Raji (cell line): ENCODE data around the gene RBP5.

Experiments
- POLR2A ChIP-seq: IDR thresholded peaks from 2 replicates; pipeline ENCODE4 v1.6.1; 2011; ENCODE audit warnings: low read depth, low read length, control low read depth; ENCODE audit not compliant: insufficient read depth

RBP5 gene

DNA sequence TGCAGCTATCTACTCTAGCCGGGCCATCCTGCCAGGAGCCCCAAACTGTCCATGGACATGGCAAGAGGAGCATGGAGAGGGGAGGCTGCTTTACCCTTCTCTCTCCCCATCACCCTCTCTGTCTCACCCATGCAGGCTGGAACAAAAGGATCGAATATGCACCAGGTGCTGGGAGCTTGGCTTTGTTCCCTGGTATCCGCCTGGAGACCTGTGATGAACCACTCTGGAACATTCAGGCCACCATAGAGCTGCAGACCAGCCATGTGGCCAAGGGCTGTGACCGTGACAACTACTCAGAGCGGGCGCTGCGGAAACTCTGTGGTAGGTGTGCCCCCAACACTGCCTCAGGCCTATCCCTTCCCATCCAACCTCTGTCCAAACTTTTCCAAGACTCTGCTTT lies 7.4 kb upstream of the RBP5 start:
- TF ChIP-seq POLR2A, result no peak

GRCh38 chr12:7134396-7135166 lies 5.9 kb upstream of the RBP5 start:
- TF ChIP-seq POLR2A, result no peak

GRCh38 chr12:7131502-7131866 lies 2.8 kb upstream of the RBP5 start:
- no peak for TF ChIP-seq POLR2A

DNA sequence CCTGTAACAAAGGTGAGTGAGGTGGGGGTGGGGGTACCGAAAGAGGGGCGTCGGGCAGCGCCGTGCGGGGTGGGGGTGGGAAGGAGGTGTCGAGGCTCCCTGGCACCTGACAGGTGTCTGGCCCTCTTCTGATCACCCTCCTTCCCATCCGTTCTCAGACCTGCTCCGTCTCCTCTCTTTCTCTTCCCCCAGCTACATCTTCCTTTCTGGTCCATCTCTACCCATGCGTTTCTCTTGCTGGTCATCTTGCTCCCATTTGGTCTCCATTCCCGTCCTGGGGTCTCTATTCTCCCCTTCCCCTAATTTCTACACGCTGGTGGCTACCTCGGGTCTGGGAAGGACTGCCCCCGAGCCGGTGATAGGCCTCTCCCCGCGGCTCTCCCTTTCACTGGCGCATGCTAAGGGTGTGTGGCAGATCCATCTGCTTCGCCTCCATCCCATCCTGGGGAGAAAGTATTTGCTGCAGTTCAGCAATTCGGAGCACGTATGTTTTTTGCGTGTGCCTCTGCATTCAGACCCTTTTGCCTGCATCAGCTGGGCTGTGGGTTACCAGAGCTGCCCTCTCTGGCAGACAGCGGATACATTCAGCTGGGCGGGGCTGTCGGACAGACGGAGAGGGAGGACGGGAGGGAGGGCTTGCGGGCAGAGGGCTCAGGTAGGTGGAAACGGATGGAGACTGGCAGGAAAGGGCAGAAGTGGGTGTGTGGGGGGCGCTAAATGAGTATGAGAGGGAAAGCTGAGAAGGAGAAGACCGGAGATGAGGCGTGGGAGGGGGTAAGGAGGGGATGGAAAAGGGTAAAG lies 2.2 kb upstream of the RBP5 start:
- TF ChIP-seq POLR2A, result no peak

- peak; percentile 66 for TF ChIP-seq POLR2A
These were observed 1.4 kb upstream of the RBP5 start, which contains the start of gene CLSTN3 for GRCh38 chr12:7129872-7130691. Gene CLSTN3 (plus strand): TSS chr12:7130371. CDS start chr12:7130649, 278 bp downstream.

DNA sequence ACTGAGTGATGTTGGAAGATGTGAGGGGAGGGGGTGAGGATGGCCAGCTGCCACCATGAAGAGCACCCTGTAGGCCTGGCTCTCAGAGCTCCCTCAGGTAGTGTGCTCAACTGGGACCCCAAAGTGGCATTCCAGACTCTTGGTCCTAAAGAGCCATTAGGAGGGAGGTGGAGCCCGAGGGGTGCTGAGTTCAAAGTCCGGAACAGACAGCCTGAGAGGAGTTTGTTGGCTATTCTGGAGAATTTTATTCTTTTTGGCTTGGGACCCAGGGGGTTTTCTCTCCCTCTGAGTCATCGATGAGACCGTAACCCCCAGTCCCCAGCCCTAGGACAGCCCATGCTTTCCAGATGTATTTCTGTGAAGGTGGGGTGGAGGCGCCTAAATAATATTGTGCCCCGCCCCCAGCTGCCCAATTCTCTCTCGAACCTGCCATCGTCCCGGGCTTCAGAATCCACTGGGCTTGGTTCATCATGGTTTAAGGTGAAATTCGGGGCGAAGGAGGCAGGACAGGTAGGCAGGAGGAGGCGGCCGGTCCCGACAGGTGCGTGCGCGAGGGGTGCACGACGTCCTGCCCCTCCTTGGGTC lies 690 bp upstream of the RBP5 start:
- no peak for TF ChIP-seq POLR2A

- TF ChIP-seq POLR2A, result no peak
These were observed 618 bp downstream of the RBP5 start for GRCh38 chr12:7127916-7128626.

DNA sequence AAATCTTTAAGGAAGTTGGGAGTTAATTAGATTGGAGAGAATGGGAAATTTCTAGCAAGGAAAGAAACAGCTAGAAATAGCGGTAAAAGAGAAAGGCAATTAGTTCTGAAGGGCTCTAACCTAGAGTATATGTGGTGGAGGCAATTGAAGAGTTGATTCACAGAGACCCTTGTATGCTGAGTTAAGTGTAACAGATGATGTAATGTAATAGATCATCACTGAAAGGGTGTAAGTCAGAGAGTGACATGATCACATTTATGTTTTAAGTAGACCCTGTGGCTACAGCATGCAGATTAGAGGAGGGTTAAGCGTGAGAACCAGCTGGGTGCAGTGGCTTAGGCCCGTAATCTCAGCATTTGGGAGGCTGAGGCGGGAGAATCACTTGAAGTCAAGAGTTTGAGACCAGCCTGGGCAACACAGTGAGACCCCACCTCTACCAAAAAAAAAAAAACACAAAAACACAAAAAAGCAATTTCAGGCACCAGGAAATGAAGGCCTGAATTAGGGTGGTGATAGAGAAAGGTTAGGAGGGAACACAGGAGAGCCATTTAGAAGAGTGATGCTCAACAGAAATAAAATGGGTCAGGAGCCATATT lies 3.0 kb downstream of the RBP5 start:
- no peak for TF ChIP-seq POLR2A

GRCh38 chr12:7123806-7124522 lies 4.7 kb downstream of the RBP5 start:
- TF ChIP-seq POLR2A, result no peak

- TF ChIP-seq POLR2A, result no peak
These were observed 5.6 kb downstream of the RBP5 start for GRCh38 chr12:7122811-7123769.

DNA sequence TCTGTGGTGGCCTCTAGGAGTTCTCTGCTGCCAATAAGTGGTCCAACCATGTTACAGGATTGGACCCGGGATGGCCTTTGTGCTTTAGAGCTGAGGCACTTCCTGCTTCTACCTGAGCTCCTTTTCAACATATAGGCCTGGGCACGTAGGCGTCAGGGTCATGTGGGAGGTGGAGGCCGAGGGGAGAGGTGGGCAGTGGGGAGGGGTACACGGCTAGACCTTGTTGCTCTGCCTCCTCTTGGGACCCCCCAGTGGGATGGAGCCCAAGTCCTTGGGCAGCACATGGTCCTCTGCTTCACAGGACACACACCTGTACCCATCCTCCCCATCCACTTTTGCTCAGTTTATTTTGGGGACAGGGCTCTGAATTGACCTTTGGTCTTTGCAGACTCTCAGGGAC lies 7.4 kb downstream of the RBP5 start:
- no peak for TF ChIP-seq POLR2A

DNA sequence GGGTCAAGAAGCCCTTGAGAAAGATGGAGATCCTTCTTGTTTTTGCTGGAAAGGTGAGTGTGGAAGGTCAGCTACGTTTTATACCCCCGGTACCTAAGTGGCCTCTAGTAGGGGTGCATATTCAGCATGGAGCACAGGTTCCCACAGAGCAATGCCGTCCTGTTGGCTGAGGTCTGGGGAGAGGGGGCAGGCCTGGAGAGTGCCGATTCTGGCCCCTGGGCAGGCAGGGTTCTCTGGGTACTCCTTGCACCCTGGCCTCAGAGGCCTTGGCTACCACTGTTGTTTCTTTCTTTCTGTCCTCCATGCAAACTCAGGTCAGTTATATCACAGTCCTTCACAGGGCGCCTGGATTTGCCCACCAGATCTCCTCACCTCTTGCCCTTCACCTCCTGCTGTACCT lies 8.5 kb downstream of the RBP5 start:
- TF ChIP-seq POLR2A, result no peak

DNA sequence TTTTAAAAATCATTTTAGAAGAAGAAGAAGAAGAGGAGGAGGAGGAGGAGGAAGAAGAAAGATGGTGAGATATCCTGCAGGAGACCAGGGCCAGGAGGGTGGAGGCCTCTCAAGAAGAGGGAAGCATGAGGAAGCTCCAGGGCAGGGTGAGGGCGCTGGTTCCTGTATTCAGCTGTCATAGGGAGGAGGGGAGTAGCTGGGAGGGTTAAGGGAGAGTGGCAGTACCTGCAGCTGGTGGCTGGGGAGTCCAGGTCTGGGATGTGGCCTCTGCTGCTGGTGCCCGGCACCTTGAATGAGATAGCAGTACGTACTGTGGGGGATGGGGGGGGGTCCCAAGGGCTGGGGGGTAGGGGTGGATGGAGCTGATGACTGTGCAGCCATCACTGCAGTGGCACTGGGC lies 9.8 kb downstream of the RBP5 start:
- no peak for TF ChIP-seq POLR2A

GRCh38 chr12:7117670-7118069 lies 11.0 kb downstream of the RBP5 start:
- no peak for TF ChIP-seq POLR2A
